KMS-11 (cell line): Measurements from ENCODE around the gene BRD3OS.

Experiments used
- H2AFZ ChIP-seq: fragments of 200-600 bp; sonication (generic); 2 replicates; pipeline ENCODE4 v1.6.1; 2016; ENCODE audit warnings: antibody characterized with exemption, mixed run types, low read depth
- H3K27ac ChIP-seq: fragments of 200-600 bp; sonication (generic); 2 replicates; pipeline ENCODE4 v1.6.1; 2016; ENCODE audit warnings: mild to moderate bottlenecking, mixed run types
- H3K27me3 ChIP-seq: fragments of 200-600 bp; sonication (generic); 2 replicates; pipeline ENCODE4 v1.6.1; 2017; ENCODE audit warnings: mild to moderate bottlenecking, low read depth, mixed run types, moderate library complexity; ENCODE audit not compliant: insufficient read depth
- H3K36me3 ChIP-seq: fragments of 200-600 bp; sonication (generic); 2 replicates; pipeline ENCODE4 v1.6.1; 2017; ENCODE audit warnings: mild to moderate bottlenecking, mixed run types; ENCODE audit not compliant: insufficient read depth
- H3K4me1 ChIP-seq: fragments of 200-600 bp; sonication (generic); 2 replicates; pipeline ENCODE4 v1.6.1; 2016; ENCODE audit warnings: mild to moderate bottlenecking, low read depth, mixed run types; ENCODE audit not compliant: poor library complexity, severe bottlenecking
- H3K4me2 ChIP-seq: fragments of 200-600 bp; sonication (generic); 2 replicates; pipeline ENCODE4 v1.7.0; 2016; ENCODE audit warnings: mild to moderate bottlenecking, mixed run types
- H3K4me3 ChIP-seq: fragments of 200-600 bp; sonication (generic); IDR thresholded peaks from 2 replicates; pipeline ENCODE4 v1.6.1; 2017; ENCODE audit warnings: low read depth, low read length, mixed read lengths; ENCODE audit not compliant: insufficient read depth
- H3K79me2 ChIP-seq: fragments of 200-600 bp; sonication (generic); 2 replicates; pipeline ENCODE4 v1.6.1; 2016; ENCODE audit warnings: low read depth, mixed run types; ENCODE audit not compliant: insufficient read depth
- H3K9ac ChIP-seq: fragments of 200-600 bp; sonication (generic); 2 replicates; pipeline ENCODE4 v1.6.1; 2016; ENCODE audit warnings: mild to moderate bottlenecking, mixed run types
- H4K20me1 ChIP-seq: fragments of 200-600 bp; sonication (generic); 2 replicates; pipeline ENCODE4 v1.6.1; 2016; ENCODE audit warnings: mild to moderate bottlenecking, mixed run types; ENCODE audit not compliant: insufficient read depth
- TF ChIP-seq, protein P1 (sequence below): fragments of 200-600 bp; sonication (generic); conservative IDR thresholded peaks from 2 replicates; pipeline ENCODE4 v1.6.1; 2017; ENCODE audit warnings: low read depth, mild to moderate bottlenecking, antibody characterized with exemption, low read length, moderate library complexity, mixed read lengths

BRD3OS gene

DNA sequence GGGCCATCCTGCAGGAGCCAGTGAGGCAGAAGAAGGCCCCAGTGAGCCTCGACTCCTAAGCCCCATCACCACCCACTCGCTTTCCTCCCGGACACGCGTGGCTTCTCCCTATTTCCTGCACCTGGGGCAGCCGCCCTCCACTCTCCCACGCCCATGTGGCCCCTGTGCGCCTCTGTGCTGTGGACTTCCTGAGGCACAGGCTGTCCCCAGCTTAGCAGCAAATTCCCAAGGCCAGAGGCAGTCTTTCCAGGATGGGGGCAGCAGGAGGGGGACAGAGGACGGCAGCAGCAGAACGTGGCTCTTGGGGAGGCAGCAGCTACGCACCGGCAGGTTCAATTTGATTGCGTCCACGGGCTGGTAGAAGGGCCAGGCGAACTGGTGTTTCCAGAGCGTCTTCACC, 27.7 kb downstream of the BRD3OS start:
- no peak overlapping the region for H3K27ac ChIP-seq
- H4K20me1 ChIP-seq: no peaks in the 10 kb centered on the region; the same call in 1 of the 2 replicates
- no peak overlapping the region for H3K4me3 ChIP-seq
- TF ChIP-seq, protein P1, sequence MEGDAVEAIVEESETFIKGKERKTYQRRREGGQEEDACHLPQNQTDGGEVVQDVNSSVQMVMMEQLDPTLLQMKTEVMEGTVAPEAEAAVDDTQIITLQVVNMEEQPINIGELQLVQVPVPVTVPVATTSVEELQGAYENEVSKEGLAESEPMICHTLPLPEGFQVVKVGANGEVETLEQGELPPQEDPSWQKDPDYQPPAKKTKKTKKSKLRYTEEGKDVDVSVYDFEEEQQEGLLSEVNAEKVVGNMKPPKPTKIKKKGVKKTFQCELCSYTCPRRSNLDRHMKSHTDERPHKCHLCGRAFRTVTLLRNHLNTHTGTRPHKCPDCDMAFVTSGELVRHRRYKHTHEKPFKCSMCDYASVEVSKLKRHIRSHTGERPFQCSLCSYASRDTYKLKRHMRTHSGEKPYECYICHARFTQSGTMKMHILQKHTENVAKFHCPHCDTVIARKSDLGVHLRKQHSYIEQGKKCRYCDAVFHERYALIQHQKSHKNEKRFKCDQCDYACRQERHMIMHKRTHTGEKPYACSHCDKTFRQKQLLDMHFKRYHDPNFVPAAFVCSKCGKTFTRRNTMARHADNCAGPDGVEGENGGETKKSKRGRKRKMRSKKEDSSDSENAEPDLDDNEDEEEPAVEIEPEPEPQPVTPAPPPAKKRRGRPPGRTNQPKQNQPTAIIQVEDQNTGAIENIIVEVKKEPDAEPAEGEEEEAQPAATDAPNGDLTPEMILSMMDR: no peak
- H3K4me1 ChIP-seq: peaks cover 19% of the 10 kb centered on the region
- no peaks in the 10 kb centered on the region for H3K36me3 ChIP-seq
- no peaks in the 10 kb centered on the region for H3K27me3 ChIP-seq
- H3K4me2 ChIP-seq: no peak overlapping the region
- H2AFZ ChIP-seq: no peak overlapping the region
- H3K79me2 ChIP-seq: no peaks in the 10 kb centered on the region
- H3K9ac ChIP-seq: no peak overlapping the region

DNA sequence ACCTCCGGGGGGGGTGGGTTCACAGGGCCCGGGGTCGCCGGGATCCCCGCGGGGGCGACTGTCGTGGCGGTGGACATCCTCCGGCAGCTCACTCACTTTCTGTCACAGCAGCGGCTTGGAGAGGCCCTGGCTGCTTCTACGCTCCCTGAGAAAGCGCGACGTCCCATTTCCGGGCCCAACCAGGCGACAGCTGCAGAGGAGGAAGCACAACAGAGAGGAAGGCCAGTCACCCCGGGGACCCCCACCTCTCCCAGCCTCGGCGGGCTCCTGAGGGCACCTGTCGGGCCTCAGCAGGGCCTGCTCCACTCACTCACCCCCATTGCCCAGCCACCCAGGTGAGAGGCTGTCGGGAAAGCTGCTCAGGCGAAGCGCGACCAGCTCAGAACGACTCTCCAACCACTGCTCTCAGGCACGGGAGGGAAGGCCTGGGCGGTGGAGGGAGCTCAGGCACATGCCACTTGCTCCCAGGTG, 28.2 kb downstream of the BRD3OS start:
- no peak overlapping the region for H3K27ac ChIP-seq
- H3K36me3 ChIP-seq: no peaks in the 10 kb centered on the region
- no peaks in the 10 kb centered on the region for H3K79me2 ChIP-seq
- TF ChIP-seq, protein P1: no peak
- no peak overlapping the region for H3K4me3 ChIP-seq
- peaks cover 19% of the 10 kb centered on the region for H3K4me1 ChIP-seq
- H3K4me2 ChIP-seq: no peak overlapping the region
- no peak overlapping the region for H3K9ac ChIP-seq
- no peaks in the 10 kb centered on the region; the same call in 1 of the 2 replicates for H4K20me1 ChIP-seq
- no peak overlapping the region for H2AFZ ChIP-seq
- no peaks in the 10 kb centered on the region; the same call in 1 of the 2 replicates for H3K27me3 ChIP-seq

GRCh38 chr9:134053941-134054761, 28.9 kb downstream of the BRD3OS start:
- no peaks in the 10 kb centered on the region; the same call in 1 of the 2 replicates for H4K20me1 ChIP-seq
- H3K27ac ChIP-seq: no peak overlapping the region
- no peaks in the 10 kb centered on the region for H3K79me2 ChIP-seq
- peaks cover 26% of the 10 kb centered on the region for H3K4me1 ChIP-seq
- no peaks in the 10 kb centered on the region; the same call in 1 of the 2 replicates for H3K27me3 ChIP-seq
- TF ChIP-seq, protein P1: no peak
- H2AFZ ChIP-seq: no peak overlapping the region
- no peak overlapping the region for H3K9ac ChIP-seq
- H3K36me3 ChIP-seq: no peaks in the 10 kb centered on the region
- H3K4me3 ChIP-seq: no peak overlapping the region
- no peak overlapping the region for H3K4me2 ChIP-seq

DNA sequence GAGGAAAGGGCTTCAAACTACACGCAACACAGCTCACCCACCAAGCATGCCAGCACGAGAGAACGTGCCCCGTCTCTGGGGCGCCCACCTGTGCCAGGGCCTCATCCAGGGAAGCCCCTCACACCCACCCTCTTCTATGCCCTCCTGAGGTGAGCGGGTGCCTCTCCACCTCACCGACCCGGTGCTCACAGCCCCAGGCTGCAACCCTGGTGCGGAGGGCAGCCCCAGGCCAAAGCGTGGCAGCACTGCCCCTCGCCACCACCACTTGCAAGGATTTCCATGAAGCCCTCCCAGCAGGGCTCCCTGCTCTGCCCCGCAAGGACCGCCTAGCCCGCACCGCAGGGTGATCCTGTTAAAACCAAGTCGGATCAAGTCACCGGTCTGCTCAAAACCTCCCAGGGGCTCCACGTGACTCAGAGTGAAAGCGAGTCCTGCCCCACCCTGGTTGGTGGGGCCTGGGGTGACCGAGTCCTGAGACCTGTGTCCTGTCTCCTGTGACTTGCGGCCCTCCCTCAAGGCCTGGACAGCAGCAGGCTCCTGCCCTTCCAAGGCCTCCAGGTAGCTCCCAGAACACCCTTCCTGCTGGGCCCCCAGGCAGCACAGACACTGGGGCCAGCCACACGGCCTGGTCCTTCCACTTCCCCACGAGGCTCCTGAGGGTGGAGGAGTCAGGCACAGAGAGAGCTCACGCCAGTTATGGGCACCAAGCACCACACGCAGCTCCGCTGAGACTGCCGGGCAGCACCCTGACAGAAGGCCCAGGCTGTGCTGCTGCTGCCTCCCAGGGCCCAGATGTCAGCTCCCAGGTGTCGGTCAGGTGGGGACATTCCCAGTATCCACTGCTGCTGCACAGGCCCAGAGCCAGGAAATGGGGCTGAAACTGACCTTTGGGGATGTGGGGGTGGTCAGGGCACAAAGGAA, 29.9 kb downstream of the BRD3OS start:
- peaks cover 36% of the 10 kb centered on the region for H3K4me1 ChIP-seq
- no peak overlapping the region for H2AFZ ChIP-seq
- TF ChIP-seq, protein P1: no peak
- H3K4me2 ChIP-seq: peak overlapping the region; percentile 63; the same call in 1 of the 2 replicates
- no peak overlapping the region for H3K4me3 ChIP-seq
- H3K9ac ChIP-seq: no peak overlapping the region
- no peaks in the 10 kb centered on the region; the same call in 1 of the 2 replicates for H3K27me3 ChIP-seq
- H3K36me3 ChIP-seq: no peaks in the 10 kb centered on the region
- no peaks in the 10 kb centered on the region; the same call in 1 of the 2 replicates for H4K20me1 ChIP-seq
- no peaks in the 10 kb centered on the region for H3K79me2 ChIP-seq
- no peak overlapping the region for H3K27ac ChIP-seq
